Right lobe of liver (tissue), 6 donors: Measurements from ENCODE around the gene B9D1. TPM values are rescaled to one million over a fixed set of nuclear protein-coding genes. Genes with fewer than 3 reads are reported as not detected.

Experiments
- ATAC-seq, 4 donors: fragments of 200-7000 bp; cut with Tn5 transposase; one replicate each; pipeline ENCODE4 v1.9.1; 2020; ENCODE audit warnings: mild to moderate bottlenecking in 4 of 4, moderate library complexity in 4 of 4
- DNase-seq, 3 donors: peaks; one replicate each; pipeline ENCODE4 v3.0.0-alpha.2; 2020
- H3K27ac ChIP-seq, 3 donors: fragments of 200-600 bp; one replicate each; pipeline ENCODE4 v1.8.0; 2022
- H3K27me3 ChIP-seq, 2 donors: fragments of 200-600 bp; one replicate each; pipeline ENCODE4 v1.8.0; 2022
- H3K36me3 ChIP-seq, 4 donors: fragments of 200-600 bp; sonication (generic) in 1 of 4; one replicate each; pipeline versions ENCODE4 v1.5.1 to v1.8.0; 2017 to 2022; ENCODE audit warnings: control low read depth in 1 of 4
- H3K4me1 ChIP-seq, 4 donors: fragments of 200-600 bp; sonication (generic) in 1 of 4; one replicate each; pipeline versions ENCODE4 v1.5.1 to v1.8.0; 2017 to 2022; ENCODE audit warnings: control low read depth in 1 of 4
- H3K4me3 ChIP-seq, 3 donors: fragments of 200-600 bp; one replicate each; pipeline ENCODE4 v1.8.0; 2022
- H3K9me3 ChIP-seq, 4 donors: fragments of 200-600 bp; sonication (generic) in 1 of 4; one replicate each; pipeline versions ENCODE4 v1.5.1 to v1.8.0; 2017 to 2022; ENCODE audit warnings: control low read depth in 1 of 4
- POLR2A ChIP-seq: fragments of 450-650 bp; IDR thresholded peaks from one replicate; pipeline ENCODE4 v1.6.1; 2017; ENCODE audit warnings: antibody characterized with exemption, mild to moderate bottlenecking
- WGBS: methylation state at CpG from one replicate; pipeline ENCODE4 v1.1.6; 2018; ENCODE audit warnings: low coverage, low lambda C conversion rate; ENCODE audit not compliant: insufficient coverage; ENCODE audit errors: missing lambda C conversion rate; 5-methylcytosine and 5-hydroxymethylcytosine counted together
- intact Hi-C, 2 donors: fragments of 100-400 bp; cut with DNase I; formaldehyde crosslinking; loops; one replicate each; pipeline versions ENCODE4 v1.11.2 to v1.14.1; 2022
- total RNA-seq, 6 experiments: library from RNA; depleted of rRNA in 2 of 6; stranded (reverse); fragments of >200 nt in 2 of 6; fragmentation: NEBNext Ultra II Directional in 3 of 6; extraction: Animal tissue kit (Norgen Biotek cat#: 25700) in 3 of 6; gene quantifications; one replicate each; pipeline versions ENCODE4 v1.1.0 to v1.2.4, GENCODE V29; 2016 to 2023
- TF ChIP-seq, protein P1 (sequence below), 4 donors: fragments of 200-600 bp in 3 of 4; fragments of 450-650 bp in 1 of 4; IDR thresholded peaks; one replicate each; pipeline versions ENCODE4 v1.5.1 to v1.8.0; 2016 to 2022; ENCODE audit warnings: antibody characterized with exemption in 4 of 4, mild to moderate bottlenecking in 2 of 4
- donor health status: DM: no; HTN: yes; CAD: no.
- donor health status: DM: no; HTN: no; CAD: no.
- donor health status: DM: no; HTN: no; CAD: no.
- donor health status: DM: no; HTN: yes; CAD: no.
- donor health status: DM: no; HTN: yes; CAD: no.

B9D1 gene
- total RNA-seq, 6 experiments from 2014 or later = 2.3 to 27.9 (median 5.7) TPM

DNA sequence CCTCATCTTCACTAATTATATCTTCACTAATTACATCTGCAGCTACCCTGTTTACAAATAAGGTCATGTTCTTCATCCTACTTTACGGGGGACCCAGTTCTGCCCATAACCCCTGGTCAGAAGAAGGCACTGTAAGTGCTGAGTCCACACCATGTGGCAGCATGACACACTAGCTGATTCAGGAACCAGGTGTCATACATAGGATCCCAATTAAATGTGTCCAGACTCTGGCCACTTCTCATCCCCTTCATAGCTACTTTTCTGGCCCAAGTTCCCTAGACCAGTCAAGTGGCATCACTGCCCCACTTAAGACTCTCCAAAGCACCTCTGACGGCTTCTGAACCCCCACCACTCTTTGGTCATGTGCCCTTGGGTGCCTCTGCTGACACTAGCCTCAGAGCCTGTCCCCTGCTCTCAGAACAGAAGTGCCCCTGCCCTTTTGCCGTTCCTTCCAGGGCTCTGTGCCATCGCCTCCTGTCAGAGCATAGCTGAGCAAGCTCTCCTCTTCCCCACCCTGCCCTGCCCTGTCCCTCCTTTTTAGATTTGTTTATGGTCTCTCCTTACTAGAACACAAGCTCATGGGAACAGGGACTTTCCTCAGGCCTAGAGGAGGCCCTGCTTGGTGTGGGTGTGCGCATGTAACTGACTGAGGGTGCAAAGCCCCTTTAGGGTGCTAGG is 61.1 kb downstream of the B9D1 start:
- TF ChIP-seq POLR2A = no peak
- TF ChIP-seq, protein P1, sequence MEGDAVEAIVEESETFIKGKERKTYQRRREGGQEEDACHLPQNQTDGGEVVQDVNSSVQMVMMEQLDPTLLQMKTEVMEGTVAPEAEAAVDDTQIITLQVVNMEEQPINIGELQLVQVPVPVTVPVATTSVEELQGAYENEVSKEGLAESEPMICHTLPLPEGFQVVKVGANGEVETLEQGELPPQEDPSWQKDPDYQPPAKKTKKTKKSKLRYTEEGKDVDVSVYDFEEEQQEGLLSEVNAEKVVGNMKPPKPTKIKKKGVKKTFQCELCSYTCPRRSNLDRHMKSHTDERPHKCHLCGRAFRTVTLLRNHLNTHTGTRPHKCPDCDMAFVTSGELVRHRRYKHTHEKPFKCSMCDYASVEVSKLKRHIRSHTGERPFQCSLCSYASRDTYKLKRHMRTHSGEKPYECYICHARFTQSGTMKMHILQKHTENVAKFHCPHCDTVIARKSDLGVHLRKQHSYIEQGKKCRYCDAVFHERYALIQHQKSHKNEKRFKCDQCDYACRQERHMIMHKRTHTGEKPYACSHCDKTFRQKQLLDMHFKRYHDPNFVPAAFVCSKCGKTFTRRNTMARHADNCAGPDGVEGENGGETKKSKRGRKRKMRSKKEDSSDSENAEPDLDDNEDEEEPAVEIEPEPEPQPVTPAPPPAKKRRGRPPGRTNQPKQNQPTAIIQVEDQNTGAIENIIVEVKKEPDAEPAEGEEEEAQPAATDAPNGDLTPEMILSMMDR (IDR thresholded peaks at IDR 0.05) = no peak
- Histone ChIP-seq H3K4me3 (no peak overlapping the region), H3K27me3 (no peaks in the 10 kb centered on the region), H3K9me3 (no peaks in the 10 kb centered on the region), H3K27ac (no peak overlapping the region), H3K4me1 (peaks cover 0 to 14% (median 0%) of the 10 kb centered on the region in 4 donors), H3K36me3 (no peaks in the 10 kb centered on the region)
- WGBS = 84% methylated on average over 2 of the region's 5 CpGs
- intact Hi-C loops = no loop called here
- DNase-seq = peak in 1 of 3 donors; percentile 12
- no peak for ATAC-seq

GRCh38 chr17:19299866-19300265 is 62.7 kb downstream of the B9D1 start:
- no peaks in the 10 kb centered on the region for H3K27me3 ChIP-seq
- intact Hi-C loops = loop anchor here in 1 of 2 donors (10.0 kb wide), 1 partner anchor 55 kb away; no protein-coding TSS in a partner anchor
- ATAC-seq (no peak), DNase-seq (peak in 1 of 3 donors; percentile 28)
- no peak overlapping the region for H3K27ac ChIP-seq
- H3K36me3 ChIP-seq = no peaks in the 10 kb centered on the region
- H3K9me3 ChIP-seq = no peaks in the 10 kb centered on the region
- 90% methylated on average over 5 of the region's 7 CpGs for WGBS
- TF ChIP-seq, protein P1 (IDR thresholded peaks at IDR 0.05) = no peak
- TF ChIP-seq POLR2A = no peak
- no peak overlapping the region for H3K4me3 ChIP-seq
- peaks cover 0 to 10% (median 0%) of the 10 kb centered on the region in 4 donors for H3K4me1 ChIP-seq

DNA sequence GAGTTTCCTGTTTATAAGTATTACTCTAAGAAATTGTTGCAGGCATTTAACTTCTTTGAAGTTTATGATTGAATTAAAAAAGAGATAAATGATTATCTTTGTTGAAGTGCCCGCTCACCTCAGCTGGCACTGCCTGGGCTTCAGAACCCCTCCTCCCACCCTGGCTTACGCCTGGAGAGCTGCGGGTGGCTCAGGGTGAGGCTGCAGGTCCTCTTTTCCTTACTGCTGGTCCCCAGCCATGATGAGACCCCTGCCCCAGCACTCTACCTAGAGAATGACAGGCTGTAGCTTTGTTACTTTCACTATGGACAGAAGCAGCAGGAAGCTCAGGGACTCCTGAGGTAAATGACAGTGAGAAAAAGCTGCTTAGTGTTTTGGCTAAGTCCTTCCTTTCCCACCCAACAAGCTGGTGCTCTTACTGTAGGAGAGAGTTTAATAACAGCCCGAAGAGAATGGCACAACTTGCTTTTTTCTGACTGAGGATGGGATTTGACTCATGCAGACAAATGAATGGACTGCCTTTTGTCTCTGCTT is 63.2 kb downstream of the B9D1 start:
- DNase-seq = peak in 1 of 3 donors; percentile 16
- no peak for ATAC-seq
- Histone ChIP-seq H3K36me3 (no peaks in the 10 kb centered on the region), H3K27ac (no peak overlapping the region), H3K4me3 (no peak overlapping the region), H3K9me3 (no peaks in the 10 kb centered on the region), H3K27me3 (no peaks in the 10 kb centered on the region), H3K4me1 (peaks cover 0 to 6% (median 0%) of the 10 kb centered on the region in 4 donors)
- intact Hi-C loops = loop anchor here in 1 of 2 donors (10.0 kb wide), 1 partner anchor 56 kb away; no protein-coding TSS in a partner anchor
- WGBS = 96% methylated on average over 4 of the region's 4 CpGs
- TF ChIP-seq, protein P1 (IDR thresholded peaks at IDR 0.05) = no peak
- no peak for TF ChIP-seq POLR2A

DNA sequence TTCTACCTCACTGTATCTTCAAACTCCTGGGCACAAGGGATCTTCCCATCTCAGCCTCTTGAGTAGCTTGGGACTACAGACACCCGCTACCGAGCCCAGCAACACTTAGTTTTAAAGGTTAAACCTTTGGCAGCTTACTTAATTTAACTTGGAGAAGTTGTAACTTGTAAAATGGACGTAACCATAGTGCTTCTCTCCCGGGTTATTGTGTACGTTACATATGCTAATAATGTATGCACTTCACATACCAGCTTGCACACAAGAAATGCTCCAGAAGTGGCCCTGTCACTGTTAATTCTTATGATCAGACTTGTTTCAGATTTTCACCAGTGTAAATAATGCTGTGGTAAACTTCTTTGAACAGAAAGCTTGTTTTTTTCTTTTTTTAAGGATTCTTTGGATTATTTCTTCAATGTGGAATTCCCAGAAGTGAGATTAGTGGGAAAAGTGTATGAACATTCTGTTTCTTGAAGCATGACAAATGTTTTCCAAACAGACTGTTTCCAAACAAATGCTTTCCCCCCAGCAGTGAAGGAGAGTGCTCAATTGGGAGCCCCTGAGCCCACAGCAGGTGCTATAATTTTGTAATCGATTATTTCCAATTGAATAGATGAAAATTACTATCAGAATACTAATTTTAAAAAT is 63.8 kb downstream of the B9D1 start:
- DNase-seq (no peak), ATAC-seq (no peak)
- intact Hi-C loops = loop anchor here in 1 of 2 donors (10.0 kb wide), 1 partner anchor 56 kb away; no protein-coding TSS in a partner anchor
- H3K9me3 ChIP-seq = no peaks in the 10 kb centered on the region
- no peaks in the 10 kb centered on the region for H3K4me1 ChIP-seq
- 89% methylated on average over 6 of the region's 6 CpGs for WGBS
- TF ChIP-seq, protein P1 (IDR thresholded peaks at IDR 0.05) = no peak
- TF ChIP-seq POLR2A = no peak
- H3K4me3 ChIP-seq = no peak overlapping the region
- no peak overlapping the region for H3K27ac ChIP-seq
- no peaks in the 10 kb centered on the region for H3K36me3 ChIP-seq
- H3K27me3 ChIP-seq = no peaks in the 10 kb centered on the region
